Epithelial cell of proximal tubule (primary cell): Measurements from ENCODE around the gene SLC22A9. TPM values are rescaled to one million over a fixed set of nuclear protein-coding genes. Genes with fewer than 3 reads are reported as not detected.
"Not testable (repeated sequence)": the region's sequence is repeated elsewhere in the genome, so short reads cannot be mapped to it uniquely, and the experiment has no call there.

Source experiments
- DNase-seq: peaks from one replicate; pipeline ENCODE4 v3.0.0-alpha.2; 2011; ENCODE audit warnings: low read depth
- H3K4me3 ChIP-seq: 2 replicates; pipeline ENCODE4 v1.5.1; 2011; ENCODE audit warnings: low read depth, mild to moderate bottlenecking, low read length
- total RNA-seq: library from RNA; depleted of rRNA; stranded (reverse); fragments of >200 nt; gene quantifications from 2 replicates; pipeline ENCODE4 v1.2.3, GENCODE V29; 2015
- TF ChIP-seq, protein P1 (sequence below): conservative IDR thresholded peaks from 2 replicates; pipeline ENCODE4 v1.5.1; 2012; ENCODE audit warnings: low read depth, mild to moderate bottlenecking, low read length

Gene SLC22A9
- total RNA-seq, 1 donor from 2014 or later, result not detected

DNA sequence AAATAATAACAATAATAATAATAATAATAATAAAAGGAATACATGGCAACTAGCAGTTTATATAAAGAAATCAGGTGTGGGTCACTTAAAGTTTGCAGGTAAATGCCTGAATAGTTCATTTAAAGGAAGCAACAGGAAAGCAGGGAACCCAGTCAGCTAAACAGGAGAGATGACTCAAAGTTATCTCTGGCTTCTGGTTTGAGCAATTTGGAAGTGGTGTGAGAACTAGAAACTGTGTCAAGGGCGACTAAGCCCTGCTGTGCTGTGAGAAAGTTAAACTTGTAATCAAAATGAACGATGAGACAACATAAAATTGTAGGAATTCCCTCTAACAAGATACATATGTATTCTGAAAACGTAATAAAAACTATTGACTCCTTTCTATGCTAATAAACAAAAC is 35.5 kb downstream of the SLC22A9 start:
- DNase-seq, result no peak
- TF ChIP-seq, protein P1, sequence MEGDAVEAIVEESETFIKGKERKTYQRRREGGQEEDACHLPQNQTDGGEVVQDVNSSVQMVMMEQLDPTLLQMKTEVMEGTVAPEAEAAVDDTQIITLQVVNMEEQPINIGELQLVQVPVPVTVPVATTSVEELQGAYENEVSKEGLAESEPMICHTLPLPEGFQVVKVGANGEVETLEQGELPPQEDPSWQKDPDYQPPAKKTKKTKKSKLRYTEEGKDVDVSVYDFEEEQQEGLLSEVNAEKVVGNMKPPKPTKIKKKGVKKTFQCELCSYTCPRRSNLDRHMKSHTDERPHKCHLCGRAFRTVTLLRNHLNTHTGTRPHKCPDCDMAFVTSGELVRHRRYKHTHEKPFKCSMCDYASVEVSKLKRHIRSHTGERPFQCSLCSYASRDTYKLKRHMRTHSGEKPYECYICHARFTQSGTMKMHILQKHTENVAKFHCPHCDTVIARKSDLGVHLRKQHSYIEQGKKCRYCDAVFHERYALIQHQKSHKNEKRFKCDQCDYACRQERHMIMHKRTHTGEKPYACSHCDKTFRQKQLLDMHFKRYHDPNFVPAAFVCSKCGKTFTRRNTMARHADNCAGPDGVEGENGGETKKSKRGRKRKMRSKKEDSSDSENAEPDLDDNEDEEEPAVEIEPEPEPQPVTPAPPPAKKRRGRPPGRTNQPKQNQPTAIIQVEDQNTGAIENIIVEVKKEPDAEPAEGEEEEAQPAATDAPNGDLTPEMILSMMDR, result no peak
- H3K4me3 ChIP-seq, result no peak overlapping the region

DNA sequence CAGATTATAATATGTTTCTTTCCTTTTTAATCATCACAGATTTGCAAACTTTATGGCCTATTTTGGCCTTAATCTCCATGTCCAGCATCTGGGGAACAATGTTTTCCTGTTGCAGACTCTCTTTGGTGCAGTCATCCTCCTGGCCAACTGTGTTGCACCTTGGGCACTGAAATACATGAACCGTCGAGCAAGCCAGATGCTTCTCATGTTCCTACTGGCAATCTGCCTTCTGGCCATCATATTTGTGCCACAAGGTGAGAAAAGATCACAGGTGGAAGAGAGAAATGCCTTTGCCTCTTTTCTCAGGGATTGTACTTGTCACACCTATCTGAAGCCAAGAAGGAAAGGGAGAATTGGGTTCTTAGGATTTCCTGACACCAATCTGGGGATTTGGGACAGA is 36.9 kb downstream of the SLC22A9 start:
- no peak overlapping the region for H3K4me3 ChIP-seq
- TF ChIP-seq, protein P1, result no peak
- DNase-seq, result no peak

DNA sequence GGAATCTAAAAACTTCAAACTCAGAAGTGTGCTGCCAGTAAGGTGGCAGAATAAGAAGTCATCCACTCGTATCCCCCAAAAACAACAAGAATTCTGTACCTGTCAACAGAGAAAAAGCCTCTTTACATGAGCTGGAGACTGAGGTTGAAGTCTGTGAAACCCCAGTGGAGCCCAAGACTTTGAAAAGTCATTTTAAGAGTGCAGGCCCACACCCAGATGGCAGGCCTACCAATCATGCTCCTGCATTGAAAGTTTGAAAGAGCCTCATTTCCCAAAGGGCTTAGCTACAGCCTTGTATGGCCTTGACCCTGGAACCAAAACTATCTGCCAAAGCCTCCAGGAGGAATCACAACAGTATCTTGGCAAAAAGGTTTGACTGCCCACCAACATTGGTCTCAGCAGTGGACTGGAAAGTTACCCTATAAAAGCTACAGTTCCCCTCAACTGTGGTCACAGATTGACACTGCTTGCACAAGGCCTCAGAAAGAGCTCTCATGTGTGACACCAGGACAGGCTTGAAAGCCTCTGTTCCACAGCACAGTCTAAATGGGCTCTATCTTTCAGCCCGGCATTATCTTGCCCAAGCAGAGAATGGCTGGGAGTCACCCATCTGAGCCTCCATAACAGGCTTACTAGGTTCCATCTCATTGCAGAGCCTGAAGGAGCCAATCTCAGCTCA is 47.7 kb downstream of the SLC22A9 start:
- TF ChIP-seq, protein P1, result no peak
- no peak overlapping the region for H3K4me3 ChIP-seq
- no peak for DNase-seq

DNA sequence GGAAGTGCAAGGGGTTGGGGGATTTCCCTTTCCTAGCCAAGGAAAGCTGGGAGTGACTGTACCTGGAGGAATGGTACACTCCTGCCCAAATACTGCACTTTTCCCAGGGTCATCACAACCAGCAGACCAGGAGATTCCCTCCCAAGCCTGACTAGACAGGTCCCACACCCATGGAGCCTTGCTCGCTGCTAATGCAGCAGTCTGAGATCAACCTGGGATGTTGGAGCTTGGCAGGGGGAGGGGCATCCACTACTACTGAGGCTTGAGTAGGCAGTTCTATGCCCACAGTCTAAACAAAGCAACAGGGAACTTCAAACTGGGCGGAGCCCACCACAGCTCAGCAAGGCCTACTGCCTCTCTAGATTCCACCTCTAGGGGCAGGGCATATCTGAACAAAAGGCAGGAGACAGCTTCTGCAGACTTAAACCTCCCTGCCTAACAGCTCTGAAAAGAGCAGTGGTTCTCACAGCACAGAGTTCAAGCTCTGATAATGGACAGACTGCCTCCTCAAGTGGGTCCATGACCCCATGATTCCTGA is 58.5 kb downstream of the SLC22A9 start:
- TF ChIP-seq, protein P1, result no peak
- no peak overlapping the region for H3K4me3 ChIP-seq
- DNase-seq, result no peak

DNA sequence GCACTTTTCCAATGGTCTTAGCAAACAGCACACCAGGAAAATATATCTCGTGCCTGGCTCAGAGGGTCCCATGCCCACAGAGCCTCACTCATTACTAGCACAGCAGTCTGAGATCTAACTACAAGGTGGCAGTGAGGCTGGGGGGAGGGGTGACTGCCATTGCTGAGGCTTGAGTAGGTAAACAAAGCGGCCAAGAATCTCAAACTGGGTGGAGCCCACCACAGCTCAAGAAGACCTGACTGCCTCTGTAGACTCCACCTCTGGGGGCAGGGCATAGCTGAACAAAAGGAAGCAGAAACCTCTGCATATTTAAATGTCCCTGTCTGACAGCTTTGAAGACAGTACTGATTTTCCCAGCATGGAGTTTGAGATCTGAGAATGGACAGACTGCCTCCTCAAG is 61.1 kb downstream of the SLC22A9 start:
- H3K4me3 ChIP-seq, DNase-seq: not testable (repeated sequence)

DNA sequence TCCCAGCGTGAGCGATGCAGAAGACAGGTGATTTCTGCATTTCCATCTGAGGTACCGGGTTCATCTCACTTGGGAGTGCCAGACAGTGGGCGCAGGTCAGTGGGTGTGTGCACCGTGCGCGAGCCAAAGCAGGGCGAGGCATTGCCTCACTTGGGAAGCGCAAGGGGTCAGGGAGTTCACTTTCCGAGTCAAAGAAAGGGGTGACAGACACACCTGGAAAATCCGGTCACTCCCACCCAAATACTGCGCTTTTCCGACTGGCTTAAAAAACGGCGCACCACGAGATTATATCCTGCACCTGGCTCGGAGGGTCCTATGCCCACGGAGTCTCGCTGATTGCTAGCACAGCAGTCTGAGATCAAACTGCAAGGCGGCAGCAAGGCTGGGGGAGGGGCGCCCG is 65.8 kb downstream of the SLC22A9 start:
- not testable (repeated sequence) for H3K4me3 ChIP-seq, DNase-seq

DNA sequence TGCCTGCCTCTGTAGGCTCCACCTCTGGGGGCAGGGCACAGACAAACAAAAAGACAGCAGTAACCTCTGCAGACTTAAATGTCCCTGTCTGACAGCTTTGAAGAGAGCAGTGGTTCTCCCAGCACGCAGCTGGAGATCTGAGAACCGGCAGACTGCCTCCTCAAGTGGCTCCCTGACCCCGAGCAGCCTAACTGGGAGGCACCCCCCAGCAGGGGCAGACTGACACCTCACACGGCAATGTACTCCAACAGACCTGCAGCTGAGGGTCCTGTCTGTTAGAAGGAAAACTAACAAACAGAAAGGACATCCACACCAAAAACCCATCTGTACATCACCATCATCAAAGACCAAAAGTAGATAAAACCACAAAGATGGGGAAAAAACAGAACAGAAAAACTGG is 66.2 kb downstream of the SLC22A9 start:
- not testable (repeated sequence) for DNase-seq, H3K4me3 ChIP-seq

DNA sequence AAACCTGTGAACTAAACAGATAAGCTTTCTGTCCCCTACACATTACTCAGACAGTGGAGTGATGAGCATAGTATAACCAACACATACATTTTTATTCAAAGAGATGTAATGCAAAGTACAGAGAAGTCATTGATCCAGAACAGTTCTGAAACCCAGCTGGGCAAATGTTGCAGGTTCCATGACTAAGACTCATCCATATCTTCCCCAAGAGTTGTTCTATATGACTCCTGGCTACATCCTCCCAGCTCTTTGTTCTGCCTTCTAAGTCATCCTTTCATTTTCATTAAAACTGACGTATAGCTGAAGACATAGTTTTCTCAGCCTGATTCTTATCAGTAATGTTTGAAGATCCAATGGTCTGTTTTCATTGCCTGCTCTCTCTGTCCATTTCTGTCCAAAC is 74.1 kb downstream of the SLC22A9 start:
- DNase-seq, result no peak
- H3K4me3 ChIP-seq, result no peak overlapping the region
- TF ChIP-seq, protein P1, result no peak
